Measurements from ENCODE around the gene APC2. TPM values are rescaled to one million over a fixed set of nuclear protein-coding genes. Genes with fewer than 3 reads are reported as not detected.

Gene APC2
- total and polyA plus RNA-seq, 4 donors: under 0.01 to 0.06 (median 0.03) TPM

DNA sequence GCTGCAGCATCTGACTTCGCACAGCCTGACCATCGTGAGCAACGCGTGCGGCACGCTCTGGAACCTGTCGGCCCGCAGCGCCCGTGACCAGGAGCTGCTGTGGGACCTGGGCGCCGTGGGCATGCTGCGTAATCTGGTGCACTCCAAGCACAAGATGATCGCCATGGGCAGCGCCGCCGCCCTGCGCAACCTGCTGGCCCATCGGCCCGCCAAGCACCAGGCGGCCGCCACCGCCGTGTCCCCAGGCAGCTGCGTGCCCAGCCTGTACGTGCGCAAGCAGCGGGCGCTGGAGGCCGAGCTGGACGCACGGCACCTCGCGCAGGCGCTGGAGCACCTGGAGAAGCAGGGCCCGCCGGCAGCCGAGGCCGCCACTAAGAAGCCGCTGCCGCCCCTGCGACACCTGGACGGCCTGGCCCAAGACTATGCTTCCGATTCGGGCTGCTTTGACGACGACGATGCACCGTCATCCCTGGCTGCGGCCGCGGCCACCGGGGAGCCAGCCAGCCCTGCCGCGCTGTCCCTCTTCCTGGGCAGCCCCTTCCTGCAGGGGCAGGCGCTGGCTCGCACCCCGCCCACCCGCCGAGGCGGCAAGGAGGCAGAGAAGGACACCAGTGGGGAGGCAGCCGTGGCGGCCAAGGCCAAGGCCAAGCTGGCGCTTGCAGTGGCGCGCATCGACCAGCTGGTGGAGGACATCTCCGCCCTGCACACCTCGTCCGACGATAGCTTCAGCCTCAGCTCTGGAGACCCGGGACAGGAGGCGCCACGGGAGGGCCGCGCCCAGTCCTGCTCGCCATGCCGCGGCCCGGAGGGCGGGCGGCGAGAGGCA, 15.5 kb downstream of the APC2 start (continued):
- TF ChIP-seq, protein P1, sequence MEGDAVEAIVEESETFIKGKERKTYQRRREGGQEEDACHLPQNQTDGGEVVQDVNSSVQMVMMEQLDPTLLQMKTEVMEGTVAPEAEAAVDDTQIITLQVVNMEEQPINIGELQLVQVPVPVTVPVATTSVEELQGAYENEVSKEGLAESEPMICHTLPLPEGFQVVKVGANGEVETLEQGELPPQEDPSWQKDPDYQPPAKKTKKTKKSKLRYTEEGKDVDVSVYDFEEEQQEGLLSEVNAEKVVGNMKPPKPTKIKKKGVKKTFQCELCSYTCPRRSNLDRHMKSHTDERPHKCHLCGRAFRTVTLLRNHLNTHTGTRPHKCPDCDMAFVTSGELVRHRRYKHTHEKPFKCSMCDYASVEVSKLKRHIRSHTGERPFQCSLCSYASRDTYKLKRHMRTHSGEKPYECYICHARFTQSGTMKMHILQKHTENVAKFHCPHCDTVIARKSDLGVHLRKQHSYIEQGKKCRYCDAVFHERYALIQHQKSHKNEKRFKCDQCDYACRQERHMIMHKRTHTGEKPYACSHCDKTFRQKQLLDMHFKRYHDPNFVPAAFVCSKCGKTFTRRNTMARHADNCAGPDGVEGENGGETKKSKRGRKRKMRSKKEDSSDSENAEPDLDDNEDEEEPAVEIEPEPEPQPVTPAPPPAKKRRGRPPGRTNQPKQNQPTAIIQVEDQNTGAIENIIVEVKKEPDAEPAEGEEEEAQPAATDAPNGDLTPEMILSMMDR (IDR thresholded peaks at IDR 0.05; ENCODE audit: low read depth, low read length, missing input control): peak; percentile 49
- TF ChIP-seq FOXA1 (IDR thresholded peaks at IDR 0.05): no peak
- no peak for TF ChIP-seq SP1 (IDR thresholded peaks at IDR 0.05)
- no peak for TF ChIP-seq TAF1 (conservative IDR thresholded peaks at IDR 0.05)

DNA sequence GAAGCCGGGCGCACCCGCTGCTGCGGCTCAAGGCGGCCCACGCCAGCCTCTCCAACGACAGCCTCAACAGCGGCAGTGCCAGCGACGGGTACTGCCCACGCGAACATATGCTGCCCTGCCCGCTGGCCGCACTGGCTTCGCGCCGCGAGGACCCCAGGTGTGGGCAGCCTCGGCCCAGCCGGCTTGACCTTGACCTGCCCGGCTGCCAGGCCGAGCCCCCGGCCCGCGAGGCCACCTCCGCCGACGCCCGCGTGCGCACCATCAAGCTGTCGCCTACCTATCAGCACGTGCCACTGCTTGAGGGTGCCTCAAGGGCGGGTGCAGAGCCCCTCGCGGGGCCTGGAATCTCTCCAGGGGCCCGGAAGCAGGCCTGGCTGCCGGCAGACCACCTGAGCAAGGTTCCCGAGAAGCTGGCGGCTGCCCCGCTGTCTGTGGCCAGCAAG, 16.1 kb downstream of the APC2 start:
- H3K4me1 ChIP-seq (ENCODE audit: control insufficient read depth in 4 of 4, insufficient read depth in 4 of 4, low read length in 3 of 4): peaks cover 25 to 52% (median 41%) of the 10 kb centered on the region in 4 donors
- 63% methylated on average over 41 of the region's 41 CpGs for WGBS
- no peak for TF ChIP-seq JUND (IDR thresholded peaks at IDR 0.05)
- TF ChIP-seq, protein P1 (IDR thresholded peaks at IDR 0.05; ENCODE audit: low read depth, low read length, missing input control): no peak
- TF ChIP-seq RXRA (IDR thresholded peaks at IDR 0.05): no peak
- TF ChIP-seq GABPA (IDR thresholded peaks at IDR 0.05 in 1 of 2, conservative IDR thresholded peaks at IDR 0.05 in 1 of 2): no peak
- TF ChIP-seq, protein P2, sequence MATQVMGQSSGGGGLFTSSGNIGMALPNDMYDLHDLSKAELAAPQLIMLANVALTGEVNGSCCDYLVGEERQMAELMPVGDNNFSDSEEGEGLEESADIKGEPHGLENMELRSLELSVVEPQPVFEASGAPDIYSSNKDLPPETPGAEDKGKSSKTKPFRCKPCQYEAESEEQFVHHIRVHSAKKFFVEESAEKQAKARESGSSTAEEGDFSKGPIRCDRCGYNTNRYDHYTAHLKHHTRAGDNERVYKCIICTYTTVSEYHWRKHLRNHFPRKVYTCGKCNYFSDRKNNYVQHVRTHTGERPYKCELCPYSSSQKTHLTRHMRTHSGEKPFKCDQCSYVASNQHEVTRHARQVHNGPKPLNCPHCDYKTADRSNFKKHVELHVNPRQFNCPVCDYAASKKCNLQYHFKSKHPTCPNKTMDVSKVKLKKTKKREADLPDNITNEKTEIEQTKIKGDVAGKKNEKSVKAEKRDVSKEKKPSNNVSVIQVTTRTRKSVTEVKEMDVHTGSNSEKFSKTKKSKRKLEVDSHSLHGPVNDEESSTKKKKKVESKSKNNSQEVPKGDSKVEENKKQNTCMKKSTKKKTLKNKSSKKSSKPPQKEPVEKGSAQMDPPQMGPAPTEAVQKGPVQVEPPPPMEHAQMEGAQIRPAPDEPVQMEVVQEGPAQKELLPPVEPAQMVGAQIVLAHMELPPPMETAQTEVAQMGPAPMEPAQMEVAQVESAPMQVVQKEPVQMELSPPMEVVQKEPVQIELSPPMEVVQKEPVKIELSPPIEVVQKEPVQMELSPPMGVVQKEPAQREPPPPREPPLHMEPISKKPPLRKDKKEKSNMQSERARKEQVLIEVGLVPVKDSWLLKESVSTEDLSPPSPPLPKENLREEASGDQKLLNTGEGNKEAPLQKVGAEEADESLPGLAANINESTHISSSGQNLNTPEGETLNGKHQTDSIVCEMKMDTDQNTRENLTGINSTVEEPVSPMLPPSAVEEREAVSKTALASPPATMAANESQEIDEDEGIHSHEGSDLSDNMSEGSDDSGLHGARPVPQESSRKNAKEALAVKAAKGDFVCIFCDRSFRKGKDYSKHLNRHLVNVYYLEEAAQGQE (IDR thresholded peaks at IDR 0.05): no peak
- no peak for TF ChIP-seq NR2F2 (IDR thresholded peaks at IDR 0.05)
- TF ChIP-seq FOXA1 (IDR thresholded peaks at IDR 0.05): no peak
- TF ChIP-seq SP1 (IDR thresholded peaks at IDR 0.05): no peak
- TF ChIP-seq, protein P3, sequence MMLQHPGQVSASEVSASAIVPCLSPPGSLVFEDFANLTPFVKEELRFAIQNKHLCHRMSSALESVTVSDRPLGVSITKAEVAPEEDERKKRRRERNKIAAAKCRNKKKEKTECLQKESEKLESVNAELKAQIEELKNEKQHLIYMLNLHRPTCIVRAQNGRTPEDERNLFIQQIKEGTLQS (IDR thresholded peaks at IDR 0.05): no peak
- no peak for TF ChIP-seq TAF1 (conservative IDR thresholded peaks at IDR 0.05)
- TF ChIP-seq FOXA2 (IDR thresholded peaks at IDR 0.05): no peak
- TF ChIP-seq YY1 (IDR thresholded peaks at IDR 0.05): no peak
- TF ChIP-seq, protein P4, sequence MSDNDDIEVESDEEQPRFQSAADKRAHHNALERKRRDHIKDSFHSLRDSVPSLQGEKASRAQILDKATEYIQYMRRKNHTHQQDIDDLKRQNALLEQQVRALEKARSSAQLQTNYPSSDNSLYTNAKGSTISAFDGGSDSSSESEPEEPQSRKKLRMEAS (IDR thresholded peaks at IDR 0.05): no peak
- TF ChIP-seq, protein P5, sequence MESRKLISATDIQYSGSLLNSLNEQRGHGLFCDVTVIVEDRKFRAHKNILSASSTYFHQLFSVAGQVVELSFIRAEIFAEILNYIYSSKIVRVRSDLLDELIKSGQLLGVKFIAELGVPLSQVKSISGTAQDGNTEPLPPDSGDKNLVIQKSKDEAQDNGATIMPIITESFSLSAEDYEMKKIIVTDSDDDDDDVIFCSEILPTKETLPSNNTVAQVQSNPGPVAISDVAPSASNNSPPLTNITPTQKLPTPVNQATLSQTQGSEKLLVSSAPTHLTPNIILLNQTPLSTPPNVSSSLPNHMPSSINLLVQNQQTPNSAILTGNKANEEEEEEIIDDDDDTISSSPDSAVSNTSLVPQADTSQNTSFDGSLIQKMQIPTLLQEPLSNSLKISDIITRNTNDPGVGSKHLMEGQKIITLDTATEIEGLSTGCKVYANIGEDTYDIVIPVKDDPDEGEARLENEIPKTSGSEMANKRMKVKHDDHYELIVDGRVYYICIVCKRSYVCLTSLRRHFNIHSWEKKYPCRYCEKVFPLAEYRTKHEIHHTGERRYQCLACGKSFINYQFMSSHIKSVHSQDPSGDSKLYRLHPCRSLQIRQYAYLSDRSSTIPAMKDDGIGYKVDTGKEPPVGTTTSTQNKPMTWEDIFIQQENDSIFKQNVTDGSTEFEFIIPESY (IDR thresholded peaks at IDR 0.05): no peak
- no peak for TF ChIP-seq HNF4A (conservative IDR thresholded peaks at IDR 0.05)
- TF ChIP-seq HNF4G (IDR thresholded peaks at IDR 0.05): no peak
- TF ChIP-seq EGR1 (IDR thresholded peaks at IDR 0.05; ENCODE audit: low read depth in 2 of 2): no peak
- no peak for TF ChIP-seq RAD21 (IDR thresholded peaks at IDR 0.05)
- H3K27ac ChIP-seq (ENCODE audit: low read depth in 1 of 2, low read length in 2 of 2): no peak overlapping the region
- no peak for DNase-seq (ENCODE audit: low spot score)
- no peak overlapping the region for H3K4me3 ChIP-seq (ENCODE audit: low read depth in 1 of 3, low read length in 3 of 3)
- H3K9ac ChIP-seq (ENCODE audit: low read depth in 1 of 2, low read length in 2 of 2): no peak overlapping the region
- H3K36me3 ChIP-seq (ENCODE audit: control insufficient read depth in 4 of 4, insufficient read depth in 3 of 4, low read depth in 1 of 4, low read length in 3 of 4): no peaks in the 10 kb centered on the region
- H3K9me3 ChIP-seq (ENCODE audit: control insufficient read depth in 4 of 4, low read length in 3 of 4): no peaks in the 10 kb centered on the region
- peaks cover 0 to 11% (median 5%) of the 10 kb centered on the region in 4 donors for H3K27me3 ChIP-seq (ENCODE audit: control insufficient read depth in 4 of 4, insufficient read depth in 4 of 4, low read length in 3 of 4)
